ENCODE results near the gene HMCN1.
"Not testable (repeated sequence)": the region's sequence is repeated elsewhere in the genome, so short reads cannot be mapped to it uniquely, and the experiment has no call there.

Gene HMCN1

DNA sequence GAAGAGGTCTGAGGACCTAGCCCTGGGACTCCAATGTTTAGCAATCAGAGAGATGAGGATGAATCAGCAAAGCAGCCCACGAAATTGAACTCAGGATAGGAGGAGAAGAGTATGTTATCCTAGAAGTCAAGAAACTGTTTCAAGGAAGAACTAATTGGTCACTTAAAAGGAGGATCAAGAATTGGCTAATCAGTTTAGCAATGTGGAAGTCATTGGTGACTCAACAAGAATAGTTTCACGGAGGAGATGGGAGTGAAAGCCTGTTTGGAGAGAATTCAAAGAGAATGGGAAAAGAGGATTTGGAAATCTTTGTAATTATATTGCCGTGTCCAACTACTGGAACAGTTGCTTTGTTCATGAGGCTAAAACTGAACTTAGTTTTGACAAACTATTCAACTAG is 7.4 kb downstream of the HMCN1 start:
- DNase-seq (ENCODE audit: low spot score), result no peak

DNA sequence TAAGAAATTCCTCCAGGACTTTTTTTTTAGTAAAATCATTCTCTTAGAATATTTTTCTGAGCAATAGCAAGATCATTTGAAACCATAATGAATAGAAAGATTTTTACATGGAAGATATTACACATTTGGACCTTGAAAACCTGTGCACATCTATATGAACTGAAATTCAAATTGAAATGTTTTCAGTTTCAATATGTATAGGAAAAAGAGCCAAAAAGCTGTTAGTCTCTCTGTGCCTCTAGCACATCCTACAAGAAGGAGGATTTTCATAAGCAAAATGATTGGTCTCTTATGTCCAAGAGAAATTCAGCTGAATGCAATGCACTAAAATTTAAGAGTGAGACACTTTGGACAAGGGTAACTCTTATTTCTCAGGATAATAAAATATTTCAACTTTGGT is 8.2 kb downstream of the HMCN1 start:
- DNase-seq (ENCODE audit: low spot score), result no peak

GRCh38 chr1:185745165-185745564 is 11.0 kb downstream of the HMCN1 start:
- no peak for DNase-seq (ENCODE audit: low spot score)

GRCh38 chr1:185759061-185759460 is 24.9 kb downstream of the HMCN1 start:
- DNase-seq (ENCODE audit: low spot score), result no peak

DNA sequence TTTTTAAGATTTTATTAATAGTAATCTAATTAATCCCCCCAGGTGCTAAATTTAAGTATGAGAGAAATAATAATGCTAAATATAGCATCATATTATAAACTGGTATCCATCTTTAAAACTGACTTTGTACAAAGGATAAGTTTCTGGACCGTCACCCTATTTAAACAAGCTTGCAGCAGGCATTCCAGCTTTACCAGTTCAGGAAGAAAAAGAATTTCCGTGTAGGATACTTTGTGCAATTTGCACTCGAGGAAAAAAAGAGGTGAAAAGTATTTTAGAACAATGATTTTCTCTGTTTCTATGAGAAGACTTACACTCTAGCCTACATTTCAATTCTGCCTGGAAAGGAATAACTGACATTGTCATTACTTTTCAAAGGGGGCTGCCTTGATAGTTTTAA is 27.6 kb downstream of the HMCN1 start:
- DNase-seq (ENCODE audit: low spot score), result no peak

GRCh38 chr1:185767508-185768120 is 33.4 kb downstream of the HMCN1 start:
- DNase-seq (ENCODE audit: low spot score), result no peak

DNA sequence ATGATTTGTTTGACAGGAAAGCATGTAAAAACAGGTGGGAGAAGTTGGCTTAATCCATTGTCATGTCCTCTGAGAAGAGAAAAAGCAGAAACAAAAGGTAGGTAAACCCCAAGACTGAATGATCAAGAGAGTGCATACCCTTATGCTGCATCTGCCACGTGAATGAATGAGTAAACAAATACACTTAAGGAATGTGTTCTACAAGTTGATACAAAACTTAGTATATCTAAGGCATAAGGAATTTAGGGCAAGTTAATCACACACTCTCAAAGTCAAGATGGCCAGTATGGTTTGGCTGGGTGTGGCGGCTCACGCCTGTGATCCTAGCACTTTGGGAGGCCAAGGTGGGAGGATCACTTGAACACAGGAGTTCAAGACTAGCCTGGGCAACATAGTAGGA is 34.2 kb downstream of the HMCN1 start:
- no peak for DNase-seq (ENCODE audit: low spot score)

DNA sequence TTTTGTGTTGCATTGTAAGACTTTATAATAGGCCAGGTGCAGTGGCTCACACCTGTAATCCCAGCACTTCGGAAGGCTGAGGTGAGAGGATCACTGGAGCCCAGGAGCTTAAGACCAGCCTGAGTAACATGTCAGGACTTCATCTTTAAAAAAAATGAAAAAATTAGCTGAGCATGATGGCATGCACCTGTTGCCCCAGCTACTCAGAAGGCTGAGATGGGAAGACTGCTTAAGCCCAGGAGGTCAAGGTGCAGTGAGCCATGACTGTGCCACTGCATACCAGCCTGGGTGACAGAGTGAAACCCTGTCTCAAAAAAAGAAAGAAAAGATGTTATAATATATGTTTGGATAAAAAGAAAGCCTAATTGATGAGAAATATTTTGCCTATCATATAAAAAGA is 34.9 kb downstream of the HMCN1 start:
- no peak for DNase-seq (ENCODE audit: low spot score)

- DNase-seq (ENCODE audit: low spot score), result no peak
Measured at GRCh38 chr1:185774394-185774793, 40.2 kb downstream of the HMCN1 start.

GRCh38 chr1:185775501-185775900 is 41.3 kb downstream of the HMCN1 start:
- no peak for DNase-seq (ENCODE audit: low spot score)

DNA sequence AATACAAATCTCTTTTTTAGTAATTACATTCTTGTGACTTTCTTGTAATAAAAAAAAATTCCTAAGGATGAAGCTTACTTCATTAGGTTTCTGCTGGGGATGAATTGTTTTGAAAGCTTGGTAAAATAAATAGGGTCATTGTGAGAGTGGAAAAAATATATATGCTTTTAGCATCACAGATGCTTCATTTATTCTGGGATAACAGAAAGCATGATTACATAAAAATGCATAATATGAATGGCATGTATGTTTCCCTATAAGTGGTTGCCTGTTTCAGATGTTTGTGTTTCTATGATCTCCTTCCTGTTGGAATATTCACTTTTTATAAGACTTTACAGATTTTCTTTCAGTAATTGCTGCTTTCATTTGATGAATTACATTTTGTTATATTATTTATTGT is 42.3 kb downstream of the HMCN1 start:
- DNase-seq (ENCODE audit: low spot score), result no peak

DNA sequence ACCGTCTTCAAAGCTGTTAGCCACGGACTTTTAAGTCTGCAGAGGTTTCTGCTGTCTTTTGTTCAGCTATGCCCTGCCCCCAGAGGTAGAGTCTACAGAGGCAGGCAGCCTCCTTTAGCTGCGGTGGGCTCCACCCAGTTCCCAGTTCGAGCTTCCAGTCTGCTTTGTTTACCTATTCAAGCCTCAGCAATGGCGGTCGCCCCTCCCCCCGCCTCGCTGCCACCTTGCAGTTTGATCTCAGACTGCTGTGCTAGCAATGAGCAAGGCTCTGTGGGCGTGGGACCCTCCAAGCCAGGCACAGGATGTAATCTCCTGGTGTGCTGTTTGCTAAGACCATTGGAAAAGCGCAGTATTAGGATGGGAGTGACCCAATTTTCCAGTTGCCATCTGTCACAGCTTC is 49.7 kb downstream of the HMCN1 start:
- not testable (repeated sequence) for DNase-seq (ENCODE audit: low spot score)

- no peak for DNase-seq (ENCODE audit: low spot score)
Measured at GRCh38 chr1:185785586-185785985, 51.4 kb downstream of the HMCN1 start.

GRCh38 chr1:185786524-185786923 is 52.3 kb downstream of the HMCN1 start:
- DNase-seq (ENCODE audit: low spot score), result no peak

DNA sequence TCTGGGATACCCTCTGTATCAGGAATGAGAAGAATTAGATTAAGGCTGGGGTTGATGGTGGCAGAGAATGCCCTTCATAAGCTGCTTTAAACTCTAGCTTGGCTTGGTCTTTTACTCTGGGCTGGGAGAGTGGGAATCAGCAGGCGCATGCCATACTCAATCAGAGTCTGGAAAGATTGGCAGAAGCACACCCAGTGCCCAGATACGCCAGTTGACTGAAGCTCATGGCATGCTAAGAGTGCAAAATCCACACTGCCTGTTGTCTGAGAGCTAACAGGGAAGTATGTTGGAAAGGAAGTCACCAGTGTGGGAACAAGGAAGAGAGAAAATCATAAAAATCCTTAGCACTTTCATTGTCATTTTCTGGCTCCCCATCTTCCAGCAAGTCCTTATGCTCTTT is 53.0 kb downstream of the HMCN1 start:
- DNase-seq (ENCODE audit: low spot score), result no peak

DNA sequence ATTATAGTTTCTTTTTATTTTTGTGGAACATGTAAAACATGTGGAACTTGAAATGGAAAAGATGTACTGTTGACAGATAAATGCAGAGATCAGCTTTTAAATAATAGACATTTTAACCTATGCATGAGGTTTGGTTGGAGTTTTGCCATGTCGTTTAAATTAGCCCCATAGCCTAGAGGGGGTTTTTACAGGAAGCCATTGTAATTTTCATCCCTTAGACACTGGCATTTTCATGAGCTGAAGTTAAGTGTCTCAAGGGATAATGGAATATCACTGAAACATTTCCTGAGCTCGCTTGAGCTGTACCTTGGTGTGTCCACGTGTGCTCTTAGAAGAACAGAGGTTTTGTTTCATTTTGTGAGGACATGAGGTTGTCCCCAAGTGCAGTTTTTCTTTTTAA is 54.2 kb downstream of the HMCN1 start:
- no peak for DNase-seq (ENCODE audit: low spot score)

- DNase-seq (ENCODE audit: low spot score), result no peak
Measured at GRCh38 chr1:185789501-185790193, 55.5 kb downstream of the HMCN1 start.

GRCh38 chr1:185790194-185790735 is 56.1 kb downstream of the HMCN1 start:
- DNase-seq (ENCODE audit: low spot score), result no peak

DNA sequence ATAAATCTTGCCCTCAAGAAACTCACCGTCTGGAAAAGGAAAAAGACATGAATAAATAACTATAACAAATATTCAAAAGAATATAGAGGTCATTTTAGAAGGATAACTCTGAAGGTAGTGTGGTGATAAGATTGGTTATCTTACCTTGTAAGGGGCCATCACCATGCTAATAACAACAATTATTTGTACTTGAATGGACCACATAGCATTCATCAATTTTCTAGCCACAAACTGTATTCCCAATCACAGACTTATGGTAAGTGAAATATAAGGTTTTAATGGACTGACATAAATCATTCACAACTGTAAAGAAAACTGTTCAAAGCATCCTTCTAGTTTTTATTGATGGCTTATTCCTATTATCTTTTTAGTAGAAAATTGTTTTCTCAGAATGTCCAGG is 57.8 kb downstream of the HMCN1 start:
- no peak for DNase-seq (ENCODE audit: low spot score)

- not testable (repeated sequence) for DNase-seq (ENCODE audit: low spot score)
Measured at GRCh38 chr1:185794495-185794894, 60.3 kb downstream of the HMCN1 start.

GRCh38 chr1:185795181-185795580 is 61.0 kb downstream of the HMCN1 start:
- no peak for DNase-seq (ENCODE audit: low spot score)

GRCh38 chr1:185798505-185798904 is 64.3 kb downstream of the HMCN1 start:
- DNase-seq (ENCODE audit: low spot score), result no peak

DNA sequence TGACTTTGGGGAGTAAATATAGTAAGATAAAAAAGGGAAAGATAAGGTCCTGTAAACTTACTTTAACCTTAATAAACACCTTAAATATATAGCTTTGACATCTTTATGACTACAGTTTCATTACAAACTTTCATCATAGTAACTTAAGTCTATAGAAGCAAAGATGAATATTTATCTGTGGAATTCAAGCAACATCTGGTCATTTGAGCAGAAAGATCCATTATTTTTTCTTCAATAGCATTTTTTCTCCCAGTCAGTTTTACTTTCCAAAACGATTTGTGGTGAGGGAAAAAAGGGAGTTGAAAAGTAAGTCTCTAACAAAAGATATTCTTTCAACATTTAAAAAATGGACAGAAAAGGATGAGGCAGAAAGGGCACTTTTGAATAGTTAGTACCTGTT is 69.0 kb downstream of the HMCN1 start:
- DNase-seq (ENCODE audit: low spot score), result no peak

GRCh38 chr1:185804206-185804605 is 70.0 kb downstream of the HMCN1 start:
- no peak for DNase-seq (ENCODE audit: low spot score)

Measured in Ammon's horn (tissue), 1 donor.